ENCODE results near the gene METAP2.

- TF ChIP-seq POLR2A (IDR thresholded peaks at IDR 0.05; ENCODE audit: borderline replicate concordance, extremely low read depth, insufficient read depth, insufficient read length) (no peak), POLR2AphosphoS5 (IDR thresholded peaks at IDR 0.05; ENCODE audit: low read depth, low read length) (no peak), CEBPB (IDR thresholded peaks at IDR 0.05; ENCODE audit: low read depth) (no peak)
Observed at GRCh38 chr12:95435355-95435754, 38.6 kb upstream of the METAP2 start.

Data from HCT116 (cell line).